Measurements from ENCODE around the gene GAGE2A.

- TF ChIP-seq POLR2A (IDR thresholded peaks at IDR 0.05) (no peak), CTCF (IDR thresholded peaks at IDR 0.05) (no peak)
Observed at GRCh38 chrX:49644991-49645637, 55.8 kb downstream of the GAGE2A start.

All from thyroid gland (tissue), 4 donors.